NB4 (cell line): ENCODE measurements around the gene IFFO2.

ENCODE experiments used
- CTCF ChIP-seq: IDR thresholded peaks from one replicate; pipeline ENCODE4 v1.5.1; 2012; ENCODE audit warnings: low read depth, low read length
- MAX ChIP-seq: IDR thresholded peaks from 2 replicates; pipeline ENCODE4 v1.6.1; 2011; ENCODE audit warnings: low read depth, low read length
- MYC ChIP-seq: IDR thresholded peaks from 2 replicates; pipeline ENCODE4 v1.6.1; 2011; ENCODE audit warnings: low read depth, low read length

GRCh38 chr1:18879215-18879790 is 77.2 kb downstream of the IFFO2 start:
- TF ChIP-seq CTCF, result no peak
- TF ChIP-seq MAX, result no peak
- TF ChIP-seq MYC, result no peak
